MG63 (cell line): ENCODE measurements around the gene ALKBH8. TPM values are rescaled to one million over a fixed set of nuclear protein-coding genes. Genes with fewer than 3 reads are reported as not detected.

ENCODE experiments used
- DNase-seq: peaks from one replicate; pipeline ENCODE4 v3.0.0-alpha.2; 2020
- H3K27me3 ChIP-seq: fragments of 250-450 bp; sonication (Bioruptor Pico); 2 replicates; pipeline ENCODE4 v1.5.1; 2020; ENCODE audit warnings: mild to moderate bottlenecking, moderate library complexity
- H3K36me3 ChIP-seq: fragments of 250-450 bp; sonication (Bioruptor Pico); 2 replicates; pipeline ENCODE4 v1.5.1; 2020; ENCODE audit warnings: mild to moderate bottlenecking, moderate library complexity
- H3K4me3 ChIP-seq: fragments of 250-450 bp; sonication (Bioruptor Pico); 2 replicates; pipeline ENCODE4 v1.5.1; 2020; ENCODE audit warnings: mild to moderate bottlenecking, moderate library complexity
- H3K9me3 ChIP-seq: fragments of 250-450 bp; sonication (Bioruptor Pico); 2 replicates; pipeline ENCODE4 v1.5.1; 2020; ENCODE audit warnings: mild to moderate bottlenecking, moderate library complexity
- total RNA-seq: library from RNA; depleted of rRNA; stranded (reverse); fragments of >200 nt; shearing (Covaris generic); gene quantifications from 2 replicates; pipeline ENCODE4 v1.2.3, GENCODE V29; 2014; ENCODE audit warnings: low replicate concordance; rRNA removed

The ALKBH8 gene
- total RNA-seq, result 5.5 and 7.0 TPM in 2 replicates

- H3K9me3 ChIP-seq, result no peaks in the 10 kb centered on the region
- no peaks in the 10 kb centered on the region for H3K36me3 ChIP-seq
- H3K4me3 ChIP-seq, result peak within 1 kb of the TSS; percentile 92
- peak; percentile 76 for DNase-seq
- H3K27me3 ChIP-seq, result no peaks in the 10 kb centered on the region
These were observed at the start of gene ALKBH8 for GRCh38 chr11:107565219-107565937. Gene ALKBH8, minus strand, starts transcription at chr11:107565735. Its CDS starts 4,842 bp downstream, at chr11:107560893.

GRCh38 chr11:107612445-107612844 lies 46.9 kb upstream of the ALKBH8 start:
- Histone ChIP-seq H3K9me3 (no peaks in the 10 kb centered on the region), H3K36me3 (no peaks in the 10 kb centered on the region), H3K4me3 (no peak overlapping the region), H3K27me3 (peaks cover 12% of the 10 kb centered on the region; the same call in 1 of the 2 replicates)
- DNase-seq, result no peak

DNA sequence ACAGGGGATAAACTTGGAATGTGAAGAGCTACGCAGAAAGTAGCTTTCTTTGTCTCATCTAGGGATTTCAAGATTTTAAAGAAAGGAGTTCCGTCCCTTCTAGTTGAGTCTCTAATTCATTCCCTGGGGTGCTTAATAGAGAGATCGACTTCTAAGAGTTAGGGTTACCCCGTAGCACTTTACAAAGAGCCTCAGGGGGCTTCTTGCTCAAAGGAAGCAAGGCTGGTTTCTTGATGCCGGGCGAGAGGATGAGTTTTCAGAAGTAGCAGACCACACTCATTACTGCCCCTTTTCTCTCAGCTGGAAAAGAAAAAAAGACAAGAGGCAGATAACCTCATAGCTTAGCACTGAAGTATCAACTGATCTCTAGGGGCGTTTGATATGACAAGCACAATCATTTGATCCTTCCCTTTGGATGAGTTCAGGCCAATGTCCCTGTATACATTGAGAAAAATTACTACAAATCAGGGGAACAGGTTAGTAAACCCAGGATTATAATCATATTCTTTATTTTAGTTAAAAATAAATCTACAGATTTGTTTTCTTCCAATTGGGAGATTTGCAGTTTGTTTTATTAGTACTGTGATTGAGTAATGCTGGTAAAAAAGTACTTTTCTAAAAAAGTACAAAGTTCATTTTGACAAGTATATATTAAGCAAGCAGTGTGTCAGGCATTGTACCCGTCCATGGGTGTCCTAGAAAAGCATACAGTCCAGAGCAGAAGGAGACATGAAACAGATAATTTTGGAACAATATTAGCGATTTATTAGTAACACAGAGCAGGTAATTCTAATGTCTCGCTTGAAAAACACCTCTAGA lies 44.1 kb upstream of the ALKBH8 start:
- Histone ChIP-seq H3K36me3 (no peaks in the 10 kb centered on the region), H3K9me3 (no peaks in the 10 kb centered on the region), H3K27me3 (peaks cover 11% of the 10 kb centered on the region; the same call in 1 of the 2 replicates), H3K4me3 (no peak overlapping the region)
- no peak for DNase-seq

DNA sequence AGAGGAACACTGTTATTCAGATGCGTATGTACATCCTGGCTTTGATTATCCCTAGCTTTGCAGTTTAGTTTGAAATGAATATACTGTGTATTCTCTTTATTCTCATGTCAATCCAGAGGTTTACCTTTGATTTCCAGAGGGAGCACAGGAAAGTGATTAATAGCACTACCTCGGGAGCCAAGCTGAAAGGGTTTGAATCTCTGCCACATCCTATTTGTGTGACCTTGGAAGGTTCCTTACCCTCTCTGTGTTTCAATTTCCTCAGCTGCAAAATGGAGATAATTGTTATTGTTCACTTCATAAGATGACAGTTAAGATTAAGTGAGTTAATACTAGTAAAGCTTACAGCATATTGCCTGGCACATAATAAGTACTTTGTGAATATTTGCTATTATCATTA lies 43.3 kb upstream of the ALKBH8 start:
- no peak for DNase-seq
- H3K9me3 ChIP-seq, result no peaks in the 10 kb centered on the region
- H3K36me3 ChIP-seq, result no peaks in the 10 kb centered on the region
- no peak overlapping the region for H3K4me3 ChIP-seq
- H3K27me3 ChIP-seq, result peaks cover 11% of the 10 kb centered on the region; the same call in 1 of the 2 replicates

DNA sequence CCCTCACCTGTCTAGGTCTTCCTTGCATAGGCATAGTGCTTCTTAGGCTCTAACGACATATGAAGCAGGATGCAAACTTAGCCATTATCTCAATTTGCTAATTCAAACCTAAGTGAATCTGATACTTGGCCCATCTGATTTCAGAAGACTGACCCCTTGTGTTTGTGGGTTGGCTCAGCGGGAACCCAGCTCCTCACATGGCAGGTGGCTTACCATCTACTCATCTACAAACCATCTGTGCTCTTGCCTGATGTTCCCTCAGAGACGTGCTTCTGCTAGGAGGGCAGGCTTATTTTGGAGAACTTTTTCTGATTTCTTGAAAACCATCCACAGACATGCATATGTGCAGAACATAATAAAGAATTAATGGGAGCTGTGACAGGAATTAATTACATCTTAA lies 40.6 kb upstream of the ALKBH8 start:
- Histone ChIP-seq H3K27me3 (peaks cover 8% of the 10 kb centered on the region; the same call in 1 of the 2 replicates), H3K36me3 (no peaks in the 10 kb centered on the region)
- no peak for DNase-seq

GRCh38 chr11:107605061-107606006 lies 39.8 kb upstream of the ALKBH8 start:
- H3K27me3 ChIP-seq, result peaks cover 8% of the 10 kb centered on the region
- no peak overlapping the region for H3K4me3 ChIP-seq
- DNase-seq, result no peak
- no peaks in the 10 kb centered on the region for H3K9me3 ChIP-seq
- H3K36me3 ChIP-seq, result no peaks in the 10 kb centered on the region

More for the DNA sequence above, 40.6 kb upstream of the ALKBH8 start:
- Histone ChIP-seq H3K9me3 (no peaks in the 10 kb centered on the region), H3K4me3 (no peak overlapping the region)

GRCh38 chr11:107598225-107599139 lies 32.9 kb upstream of the ALKBH8 start:
- H3K36me3 ChIP-seq, result no peaks in the 10 kb centered on the region
- DNase-seq, result peak; percentile 17
- H3K4me3 ChIP-seq, result no peak overlapping the region
- peaks cover 51% of the 10 kb centered on the region for H3K27me3 ChIP-seq
- no peaks in the 10 kb centered on the region for H3K9me3 ChIP-seq

DNA sequence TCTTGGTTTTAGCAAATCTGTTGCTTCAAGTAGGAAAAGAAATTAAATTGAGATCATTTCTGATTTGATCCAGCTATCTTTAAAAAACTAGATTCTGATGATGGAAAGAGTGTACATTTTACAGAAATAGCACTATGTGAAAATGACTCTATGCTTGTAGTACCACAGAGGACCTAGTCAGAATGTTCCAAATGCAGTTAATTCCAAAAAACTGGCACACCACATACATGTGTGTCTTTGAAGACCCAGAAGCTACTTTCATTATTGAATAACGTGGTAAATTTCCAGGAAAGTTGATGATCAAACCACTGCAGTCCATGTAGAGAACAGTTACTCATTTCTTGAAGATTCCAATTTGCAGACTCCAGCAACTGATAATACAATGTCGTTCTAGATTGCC lies 29.2 kb upstream of the ALKBH8 start:
- Histone ChIP-seq H3K4me3 (no peak overlapping the region), H3K36me3 (no peaks in the 10 kb centered on the region), H3K27me3 (peaks cover 79% of the 10 kb centered on the region), H3K9me3 (no peaks in the 10 kb centered on the region)
- no peak for DNase-seq

GRCh38 chr11:107593951-107594350 lies 28.4 kb upstream of the ALKBH8 start:
- H3K27me3 ChIP-seq, result peaks cover 85% of the 10 kb centered on the region
- no peaks in the 10 kb centered on the region; the same call in 1 of the 2 replicates for H3K9me3 ChIP-seq
- H3K36me3 ChIP-seq, result no peaks in the 10 kb centered on the region
- H3K4me3 ChIP-seq, result no peak overlapping the region
- no peak for DNase-seq

DNA sequence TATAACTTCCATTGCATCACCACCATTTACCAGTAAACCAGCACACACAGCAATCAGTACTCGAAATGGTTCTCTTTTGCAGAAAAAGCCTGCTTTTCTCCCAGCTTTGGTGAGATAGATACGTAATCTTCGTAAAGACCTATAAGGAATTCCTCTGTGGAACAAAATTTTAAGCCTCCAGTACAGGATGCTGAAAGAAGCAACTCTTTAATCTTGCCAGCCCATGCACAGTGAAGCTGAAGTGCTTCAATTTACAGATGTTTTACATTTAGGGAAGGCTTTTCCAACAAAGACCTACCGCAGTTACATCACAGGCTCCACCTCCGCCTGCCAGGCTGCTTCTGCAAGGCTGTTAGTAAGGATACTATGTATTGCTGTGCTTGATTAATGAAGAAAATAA lies 27.3 kb upstream of the ALKBH8 start:
- H3K27me3 ChIP-seq, result peaks cover 84% of the 10 kb centered on the region
- no peak for DNase-seq
- no peaks in the 10 kb centered on the region; the same call in 1 of the 2 replicates for H3K9me3 ChIP-seq
- H3K36me3 ChIP-seq, result no peaks in the 10 kb centered on the region
- H3K4me3 ChIP-seq, result no peak overlapping the region

GRCh38 chr11:107592231-107592590 lies 26.7 kb upstream of the ALKBH8 start:
- Histone ChIP-seq H3K4me3 (no peak overlapping the region), H3K9me3 (no peaks in the 10 kb centered on the region; the same call in 1 of the 2 replicates), H3K27me3 (peaks cover 78% of the 10 kb centered on the region), H3K36me3 (no peaks in the 10 kb centered on the region)
- DNase-seq, result no peak

DNA sequence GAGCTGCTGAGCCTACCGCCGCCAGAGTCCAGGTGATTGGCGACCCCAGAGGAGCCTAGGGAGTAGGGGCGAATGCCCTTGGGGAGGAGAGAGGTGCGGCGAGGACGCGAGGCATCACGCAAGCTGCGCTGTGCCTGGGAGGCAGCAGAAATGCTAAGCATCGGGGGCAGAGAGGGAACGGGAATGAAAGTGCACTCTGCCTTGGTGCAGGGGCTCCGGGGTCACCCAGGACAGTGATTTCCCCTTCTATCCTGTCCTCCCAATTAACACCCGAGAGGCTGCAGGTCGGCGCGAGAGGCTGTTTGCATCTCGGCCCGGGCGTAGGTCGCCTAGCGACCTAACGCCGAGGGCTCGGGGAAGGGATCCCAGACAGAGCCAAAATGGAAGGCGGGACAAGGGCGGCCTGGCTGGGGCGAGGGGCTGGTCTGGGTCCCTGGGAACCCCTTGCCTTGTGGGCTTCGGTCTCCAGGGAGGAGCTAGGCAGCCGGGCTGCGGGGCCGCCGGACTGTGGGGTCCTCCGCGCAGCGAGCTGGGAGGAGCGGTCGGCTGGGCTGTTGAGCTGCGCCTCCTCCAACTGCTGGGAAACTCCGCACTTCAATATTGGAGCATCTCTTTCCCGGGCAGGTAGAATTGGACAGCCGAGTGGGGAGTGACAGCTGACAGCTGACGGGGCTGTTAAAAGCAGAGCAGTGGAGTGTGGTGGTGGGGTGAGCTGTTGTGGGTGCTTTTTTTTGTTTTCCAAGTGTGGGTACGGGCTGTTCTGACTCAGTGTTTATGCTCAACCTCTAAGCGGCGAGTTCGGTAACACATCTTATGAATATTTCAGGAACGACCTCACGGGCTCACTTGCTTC lies 26.1 kb upstream of the ALKBH8 start:
- Histone ChIP-seq H3K27me3 (peaks cover 74% of the 10 kb centered on the region), H3K9me3 (no peaks in the 10 kb centered on the region; the same call in 1 of the 2 replicates), H3K36me3 (no peaks in the 10 kb centered on the region), H3K4me3 (peak overlapping the region; percentile 42)
- no peak for DNase-seq

- H3K9me3 ChIP-seq, result no peaks in the 10 kb centered on the region; the same call in 1 of the 2 replicates
- H3K4me3 ChIP-seq, result peak within 1 kb of the TSS; percentile 42
- peak; percentile 54 for DNase-seq
- no peaks in the 10 kb centered on the region for H3K36me3 ChIP-seq
- H3K27me3 ChIP-seq, result peaks cover 65% of the 10 kb centered on the region
These were observed 25.2 kb upstream of the ALKBH8 start, which contains the start of gene ELMOD1 for GRCh38 chr11:107590460-107591377. Gene ELMOD1, plus strand, starts transcription at chr11:107591147. Its CDS starts 27,043 bp downstream, at chr11:107618190.
